Neuronal stem cell (in vitro differentiated cells): Measurements from ENCODE around the gene THBS4.

ENCODE experiments used
- DNase-seq: peaks from one replicate; pipeline ENCODE4 v3.0.0-alpha.2; 2013; ENCODE audit warnings: low spot score
- H2AFZ ChIP-seq: one replicate; pipeline ENCODE4 v1.6.1; 2013; ENCODE audit warnings: mild to moderate bottlenecking, low read length, inconsistent platforms
- H2AK5ac ChIP-seq: 2 replicates; pipeline ENCODE4 v1.6.1; 2013; ENCODE audit warnings: low read depth, mild to moderate bottlenecking, inconsistent platforms, low read length, moderate library complexity, mixed read lengths
- H2BK120ac ChIP-seq: 2 replicates; pipeline ENCODE4 v1.6.1; 2013; ENCODE audit warnings: low read depth, mild to moderate bottlenecking, inconsistent platforms, low read length, moderate library complexity, mixed read lengths
- H2BK12ac ChIP-seq: one replicate; pipeline ENCODE4 v1.6.1; 2013; ENCODE audit warnings: low read length, inconsistent platforms
- H2BK15ac ChIP-seq: 2 replicates; pipeline ENCODE4 v1.6.1; 2013; ENCODE audit warnings: mild to moderate bottlenecking, low read length, inconsistent platforms, mixed read lengths
- H2BK5ac ChIP-seq: one replicate; pipeline ENCODE4 v1.6.1; 2013; ENCODE audit warnings: inconsistent platforms, mild to moderate bottlenecking, low read length, moderate library complexity
- H3K14ac ChIP-seq: one replicate; pipeline ENCODE4 v1.6.1; 2013; ENCODE audit warnings: low read length, inconsistent platforms
- H3K18ac ChIP-seq: 2 replicates; pipeline ENCODE4 v1.6.1; 2013; ENCODE audit warnings: low read length, inconsistent platforms
- H3K23ac ChIP-seq: 2 replicates; pipeline ENCODE4 v1.6.1; 2013; ENCODE audit warnings: low read depth, mild to moderate bottlenecking, mixed read lengths, low read length, inconsistent platforms; ENCODE audit not compliant: poor library complexity
- H3K27ac ChIP-seq: replicated peaks from 3 replicates; pipeline ENCODE4 v1.5.1; 2013; ENCODE audit warnings: low read length, inconsistent platforms
- H3K27me3 ChIP-seq, 3 experiments: 2 replicates each; pipeline ENCODE4 v1.6.1; 2013; ENCODE audit warnings: low read length in 3 of 3, mild to moderate bottlenecking in 2 of 3, inconsistent platforms in 1 of 3, low read depth in 1 of 3, mixed read lengths in 1 of 3, moderate library complexity in 1 of 3; ENCODE audit not compliant: control insufficient read depth in 3 of 3, insufficient read depth in 3 of 3
- H3K36me3 ChIP-seq, 2 donors: replicated peaks in 1 of 2; 2 replicates each; pipeline ENCODE4 v1.6.1; 2013; ENCODE audit warnings: low read length in 2 of 2; ENCODE audit not compliant: control insufficient read depth in 2 of 2, insufficient read depth in 2 of 2
- H3K4ac ChIP-seq: 2 replicates; pipeline ENCODE4 v1.6.1; 2013; ENCODE audit warnings: inconsistent platforms, mild to moderate bottlenecking, low read length, moderate library complexity
- H3K4me1 ChIP-seq, 2 donors: 1 replicate in 1 of 2; 2 replicates in 1 of 2; pipeline ENCODE4 v1.6.1; 2013; ENCODE audit warnings: low read length in 2 of 2, low read depth in 1 of 2; ENCODE audit not compliant: control insufficient read depth in 2 of 2, insufficient read depth in 1 of 2
- H3K4me2 ChIP-seq: one replicate; pipeline ENCODE4 v1.6.1; 2013; ENCODE audit warnings: mild to moderate bottlenecking, low read length, inconsistent platforms; ENCODE audit not compliant: insufficient read depth, poor library complexity, severe bottlenecking
- H3K4me3 ChIP-seq, 2 donors: 2 replicates each; pipeline ENCODE4 v1.5.1; 2013; ENCODE audit warnings: low read length in 2 of 2, mild to moderate bottlenecking in 2 of 2, inconsistent platforms in 1 of 2, moderate library complexity in 1 of 2
- H3K79me1 ChIP-seq: one replicate; pipeline ENCODE4 v1.6.1; 2013; ENCODE audit warnings: low read depth, mild to moderate bottlenecking, inconsistent platforms, low read length, moderate library complexity
- H3K9ac ChIP-seq: one replicate; pipeline ENCODE4 v1.6.1; 2013; ENCODE audit warnings: mild to moderate bottlenecking, low read depth, low read length, inconsistent platforms; ENCODE audit not compliant: poor library complexity
- H3K9me3 ChIP-seq, 2 donors: replicated peaks in 1 of 2; 2 replicates each; pipeline versions ENCODE3 to v1.6.1; 2013; ENCODE audit warnings: low read length in 2 of 2, mild to moderate bottlenecking in 2 of 2, inconsistent platforms in 1 of 2, low read depth in 1 of 2, mixed read lengths in 1 of 2, moderate library complexity in 1 of 2; ENCODE audit not compliant: control insufficient read depth in 2 of 2, insufficient read depth in 1 of 2
- H4K8ac ChIP-seq: one replicate; pipeline ENCODE4 v1.6.1; 2013; ENCODE audit warnings: low read depth, mild to moderate bottlenecking, inconsistent platforms, low read length, moderate library complexity
- H4K91ac ChIP-seq: one replicate; pipeline ENCODE4 v1.6.1; 2013; ENCODE audit warnings: low read length, low read depth, mild to moderate bottlenecking, inconsistent platforms; ENCODE audit not compliant: poor library complexity
- WGBS, 2 donors: extraction: QIAGEN DNeasy Blood & Tissue Kit; methylation state at CpG; one replicate each; pipeline ENCODE4 v1.1.7; 2013; ENCODE audit warnings: missing lambda C conversion rate in 2 of 2, mixed read lengths in 1 of 2; ENCODE audit not compliant: insufficient read length in 2 of 2, insufficient replicate concordance in 1 of 2; ENCODE audit errors: extremely low coverage in 2 of 2; 5-methylcytosine and 5-hydroxymethylcytosine counted together

The THBS4 gene

GRCh38 chr5:80125962-80126480, 90.9 kb downstream of the THBS4 start:
- Histone ChIP-seq H3K4ac (no peak overlapping the region), H3K14ac (no peak overlapping the region), H3K36me3 (no peaks in the 10 kb centered on the region), H4K91ac (no peak overlapping the region), H3K23ac (no peak overlapping the region), H3K27ac (no peak overlapping the region), H3K27me3 (no peaks in the 10 kb centered on the region), H2AFZ (no peak overlapping the region), H2AK5ac (no peak overlapping the region), H3K9ac (no peak overlapping the region), H3K4me1 (peaks cover 2 to 5% of the 10 kb centered on the region in 2 donors), H2BK120ac (no peak overlapping the region), H4K8ac (no peak overlapping the region), H2BK15ac (no peak overlapping the region), H3K18ac (no peak overlapping the region), H2BK5ac (no peak overlapping the region), H3K4me2 (no peak overlapping the region), H3K4me3 (no peak overlapping the region), H3K9me3 (peaks cover 2 to 6% of the 10 kb centered on the region in 2 donors), H3K79me1 (no peaks in the 10 kb centered on the region), H2BK12ac (no peak overlapping the region)
- WGBS, 2 donors: no CpG with 5 or more reads among the region's 4 CpGs
- no peak for DNase-seq

DNA sequence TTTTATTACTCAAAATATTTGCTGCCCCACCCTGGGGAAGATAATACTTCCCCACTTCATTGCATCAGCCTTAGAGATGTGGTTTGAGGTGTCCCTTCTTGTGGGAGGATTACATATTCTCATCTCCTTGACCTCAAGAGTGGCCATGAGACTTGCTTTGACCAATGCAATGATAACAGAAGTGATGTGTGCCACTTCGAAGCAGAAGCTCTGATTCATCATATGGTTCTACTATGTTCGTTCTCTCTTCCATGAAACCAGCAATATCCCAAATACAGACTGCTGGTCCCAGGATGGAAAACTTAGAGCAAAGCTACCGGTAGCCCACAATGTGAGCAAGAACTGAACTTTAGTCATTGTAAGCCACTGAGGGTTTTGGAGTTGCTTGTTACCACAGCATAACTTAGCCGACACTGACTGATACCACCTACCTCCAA, 92.0 kb downstream of the THBS4 start:
- DNase-seq: no peak
- H4K8ac ChIP-seq: no peak overlapping the region
- WGBS, 2 donors: no CpG with 5 or more reads among the region's 4 CpGs

GRCh38 chr5:80128141-80128540, 93.0 kb downstream of the THBS4 start:
- Histone ChIP-seq H3K18ac (no peak overlapping the region), H3K4me1 (peaks cover 2 to 5% of the 10 kb centered on the region in 2 donors), H4K91ac (no peak overlapping the region), H2BK5ac (no peak overlapping the region), H3K36me3 (no peaks in the 10 kb centered on the region), H3K27me3 (no peaks in the 10 kb centered on the region), H3K4me3 (no peak overlapping the region), H2AK5ac (no peak overlapping the region), H3K27ac (no peak overlapping the region), H3K14ac (no peak overlapping the region), H2BK120ac (no peak overlapping the region), H3K9ac (no peak overlapping the region), H3K4me2 (no peak overlapping the region), H2BK15ac (no peak overlapping the region), H3K9me3 (peaks cover 2 to 6% of the 10 kb centered on the region in 2 donors), H3K79me1 (no peaks in the 10 kb centered on the region), H3K23ac (no peak overlapping the region), H4K8ac (no peak overlapping the region), H2AFZ (no peak overlapping the region), H2BK12ac (no peak overlapping the region), H3K4ac (no peak overlapping the region)
- no CpG with 5 or more reads among the region's 2 CpGs for WGBS, 2 donors
- DNase-seq: no peak

More for the DNA sequence above, 92.0 kb downstream of the THBS4 start:
- H3K23ac ChIP-seq: no peak overlapping the region
- no peak overlapping the region for H2AK5ac ChIP-seq
- H4K91ac ChIP-seq: no peak overlapping the region
- H3K9me3 ChIP-seq: peaks cover 2 to 6% of the 10 kb centered on the region in 2 donors
- no peak overlapping the region for H3K4me2 ChIP-seq
- H3K18ac ChIP-seq: no peak overlapping the region
- no peak overlapping the region for H2BK120ac ChIP-seq
- H3K4me3 ChIP-seq: no peak overlapping the region
- H2BK12ac ChIP-seq: no peak overlapping the region
- no peak overlapping the region for H3K4ac ChIP-seq
- H2AFZ ChIP-seq: no peak overlapping the region
- no peaks in the 10 kb centered on the region for H3K79me1 ChIP-seq
- peaks cover 2 to 5% of the 10 kb centered on the region in 2 donors for H3K4me1 ChIP-seq
- H2BK5ac ChIP-seq: no peak overlapping the region
- no peaks in the 10 kb centered on the region for H3K27me3 ChIP-seq
- no peak overlapping the region for H2BK15ac ChIP-seq
- H3K36me3 ChIP-seq: no peaks in the 10 kb centered on the region
- H3K9ac ChIP-seq: no peak overlapping the region
- H3K27ac ChIP-seq: no peak overlapping the region
- no peak overlapping the region for H3K14ac ChIP-seq

DNA sequence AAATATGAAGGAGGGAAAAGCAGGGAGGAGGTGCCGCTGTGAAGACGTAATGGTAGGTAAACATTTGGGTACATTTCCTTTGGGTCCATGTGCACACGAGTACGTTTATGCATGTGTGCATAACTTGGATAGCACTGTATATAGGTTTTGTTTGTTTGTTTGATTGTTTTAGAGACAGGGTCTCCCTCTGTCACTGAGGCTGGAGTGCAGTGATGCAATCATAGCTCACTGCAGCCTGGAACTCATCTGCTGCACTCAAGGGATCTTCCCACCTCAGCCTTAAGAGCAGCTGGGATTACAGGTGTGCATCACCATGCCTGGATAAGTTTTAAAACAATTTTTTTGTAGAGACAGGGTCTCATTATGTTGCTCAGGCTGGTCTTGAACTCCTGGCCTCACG, 94.0 kb downstream of the THBS4 start:
- Histone ChIP-seq H3K9me3 (peaks cover 2 to 6% of the 10 kb centered on the region in 2 donors), H4K91ac (no peak overlapping the region), H3K79me1 (no peaks in the 10 kb centered on the region), H2BK120ac (no peak overlapping the region), H3K4ac (no peak overlapping the region), H3K14ac (no peak overlapping the region), H3K4me3 (no peak overlapping the region), H3K27me3 (no peaks in the 10 kb centered on the region), H3K18ac (no peak overlapping the region), H3K4me1 (peaks cover 2 to 5% of the 10 kb centered on the region in 2 donors), H3K4me2 (no peak overlapping the region), H2BK5ac (no peak overlapping the region), H3K27ac (no peak overlapping the region), H2BK15ac (no peak overlapping the region), H3K23ac (no peak overlapping the region), H4K8ac (no peak overlapping the region), H2AK5ac (no peak overlapping the region), H2BK12ac (no peak overlapping the region), H2AFZ (no peak overlapping the region), H3K36me3 (no peaks in the 10 kb centered on the region), H3K9ac (no peak overlapping the region)
- no CpG with 5 or more reads among the region's 5 CpGs for WGBS, 2 donors
- DNase-seq: no peak
